ENCODE data around the gene ZNF668. TPM values are rescaled to one million over a fixed set of nuclear protein-coding genes. Genes with fewer than 3 reads are reported as not detected.

ZNF668 gene
- total and polyA plus RNA-seq, 2 of the 8 experiments (the other 6 are each of a cell fraction or from before 2014, with no cell fraction given) = 14.0 to 14.3 TPM

- no peak for DNase-seq (ENCODE audit: low read depth in 1 of 2, low spot score in 2 of 2)
- ChIA-PET POLR2A (ENCODE audit: partially characterized antibody) (interaction anchor here (0.5 to 29.9 kb wide), 8 partner anchors 11 to 611 kb away, joined by 3 to 713 read pairs (median 5); partner anchors contain the start of genes FUS, PRSS36 and PRSS8), CTCF (ENCODE audit: partially characterized antibody) (interaction anchor here (0.6 to 1.1 kb wide), 4 partner anchors 9 to 30 kb away, joined by 3 to 5 read pairs (median 3); no protein-coding TSS in a partner anchor)
- no peak overlapping the region for H4K8ac ChIP-seq (ENCODE audit: extremely low read depth, insufficient read depth, low read length)
- H3K4me3 ChIP-seq (ENCODE audit: extremely low read depth in 1 of 4, insufficient read depth in 2 of 4, low read depth in 3 of 4, low read length in 4 of 4) = no peak overlapping the region
- WGBS, 2 experiments (ENCODE audit: extremely low coverage in 1 of 2, insufficient coverage in 1 of 2, insufficient read length in 1 of 2, insufficient replicate concordance in 2 of 2, low coverage in 1 of 2, low lambda C conversion rate in 2 of 2, missing lambda C conversion rate in 1 of 2) = 94% methylated on average over 22 of the region's 23 CpGs; no CpG with 5 or more reads in 1 of the 2 experiments
- no peak overlapping the region for H3K56ac ChIP-seq (replicated peaks; ENCODE audit: insufficient read length, low read depth, low read length)
- no peak overlapping the region for H2BK5ac ChIP-seq (ENCODE audit: low read depth, low read length)
- no peak overlapping the region for H2BK12ac ChIP-seq (ENCODE audit: low read depth, low read length)
- H4K20me1 ChIP-seq (replicated peaks in 1 of 2; ENCODE audit: control insufficient read depth in 1 of 2, insufficient read depth in 2 of 2, low read length in 2 of 2) = no peaks in the 10 kb centered on the region
- no peak for TF ChIP-seq KDM5A (IDR thresholded peaks at IDR 0.05; ENCODE audit: low read length)
- TF ChIP-seq BRCA1 (IDR thresholded peaks at IDR 0.05; ENCODE audit: low read depth, low read length) = no peak
- H3K9me3 ChIP-seq (ENCODE audit: insufficient read depth in 2 of 2, low read depth in 1 of 2, low read length in 1 of 2) = no peaks in the 10 kb centered on the region
- no peak overlapping the region for H2BK120ac ChIP-seq (replicated peaks; ENCODE audit: low read depth, low read length)
- H3K4ac ChIP-seq (replicated peaks; ENCODE audit: insufficient read length, low read depth, low read length) = no peak overlapping the region
- H3K18ac ChIP-seq (ENCODE audit: extremely low read depth, low read length) = no peak overlapping the region
- H3K23ac ChIP-seq (ENCODE audit: insufficient read length) = no peak overlapping the region
- no peak overlapping the region for H3K14ac ChIP-seq (ENCODE audit: insufficient read length)
- H3K36me3 ChIP-seq (ENCODE audit: control insufficient read depth in 2 of 4, insufficient read depth in 4 of 4, low read length in 3 of 4) = peaks cover 2 to 18% (median 12%) of the 10 kb centered on the region in 4 experiments; a peak in 5 of 8 replicates
- no peak overlapping the region for H4K91ac ChIP-seq (replicated peaks; ENCODE audit: insufficient read length, low read length)
- H3K27me3 ChIP-seq (replicated peaks in 1 of 4; ENCODE audit: control insufficient read depth in 3 of 4, extremely low read depth in 1 of 4, insufficient read depth in 3 of 4, low read length in 3 of 4) = no peaks in the 10 kb centered on the region
- no peak overlapping the region for H3K4me2 ChIP-seq (ENCODE audit: insufficient read depth in 1 of 2, low read depth in 2 of 2, low read length in 2 of 2)
- H3K79me1 ChIP-seq (ENCODE audit: low read depth, low read length) = no peaks in the 10 kb centered on the region; the same call in 1 of the 2 replicates
- no peak overlapping the region for H2BK15ac ChIP-seq (ENCODE audit: low read length)
- no peak for FAIRE-seq
- H3K4me1 ChIP-seq (replicated peaks in 1 of 4; ENCODE audit: control insufficient read depth in 3 of 4, insufficient read depth in 4 of 4, low read length in 3 of 4) = peaks cover 0 to 3% (median 2%) of the 10 kb centered on the region in 4 experiments; a peak in 1 of 7 replicates
- H3K27ac ChIP-seq (ENCODE audit: low read depth, low read length) = no peak overlapping the region
- H3K9ac ChIP-seq (replicated peaks in 1 of 4; ENCODE audit: extremely low read depth in 1 of 4, low read depth in 3 of 4, low read length in 3 of 4) = no peak overlapping the region
- no peaks in the 10 kb centered on the region for H3K79me2 ChIP-seq (ENCODE audit: control insufficient read depth in 1 of 2, insufficient read depth in 2 of 2, low read length in 2 of 2)
- no peak overlapping the region for H2BK20ac ChIP-seq (ENCODE audit: low read length)
- H3K23me2 ChIP-seq (ENCODE audit: low read depth, low read length) = peaks cover 8% of the 10 kb centered on the region
- H4K5ac ChIP-seq (ENCODE audit: insufficient read length, low read depth, low read length) = no peak overlapping the region
- no peak overlapping the region for H2AFZ ChIP-seq (ENCODE audit: low read length)
- no peak overlapping the region for H2AK5ac ChIP-seq (ENCODE audit: low read depth, low read length)
Observed at GRCh38 chr16:31111881-31112466, 37.9 kb upstream of the ZNF668 start.
